GM19372 (cell line): Measurements from ENCODE around the gene ZNF41.

ENCODE experiments used
- ATAC-seq: cut with Tn5 transposase; IDR thresholded peaks from one replicate; pipeline ENCODE4 v1.9.1; 2021; ENCODE audit warnings: mild to moderate bottlenecking, low read depth, moderate library complexity; ENCODE audit not compliant: unreplicated experiment

The ZNF41 gene

DNA sequence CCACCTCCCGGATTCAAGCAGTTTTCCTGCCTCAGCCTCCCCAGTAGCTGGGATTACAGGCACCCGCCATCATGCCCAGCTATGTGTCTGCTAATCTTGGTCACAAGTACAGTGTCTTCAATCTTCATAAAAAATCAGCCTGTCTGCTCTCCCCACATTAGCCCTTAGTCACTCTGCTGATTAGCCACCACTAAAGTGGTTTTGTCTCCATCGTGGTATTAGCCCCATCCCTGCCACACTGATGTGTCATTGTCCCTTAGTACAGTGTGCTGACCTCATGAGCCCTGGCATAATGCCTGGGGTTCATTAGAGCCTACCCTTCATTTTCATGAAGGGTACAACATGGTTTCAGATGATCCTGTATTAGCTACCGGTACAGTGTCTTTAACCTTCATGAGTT, 62.8 kb downstream of the ZNF41 start:
- no peak for ATAC-seq

DNA sequence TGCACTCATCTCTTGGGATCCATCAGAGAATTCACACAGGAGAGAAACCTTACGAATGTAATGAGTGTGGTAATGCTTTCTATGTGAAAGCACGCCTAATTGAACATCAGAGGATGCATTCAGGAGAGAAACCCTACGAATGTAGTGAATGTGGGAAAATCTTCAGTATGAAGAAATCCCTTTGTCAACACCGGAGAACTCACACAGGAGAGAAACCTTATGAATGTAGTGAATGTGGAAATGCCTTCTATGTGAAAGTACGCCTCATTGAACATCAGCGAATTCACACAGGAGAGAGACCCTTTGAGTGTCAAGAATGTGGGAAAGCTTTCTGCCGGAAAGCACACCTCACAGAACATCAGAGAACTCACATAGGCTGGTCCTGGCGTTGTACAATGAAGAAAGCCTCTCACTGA, 69.8 kb downstream of the ZNF41 start:
- no peak for ATAC-seq
